T1000 (cell line): Measurements from ENCODE around the gene C19orf44.

Source experiments
- DNase-seq: peaks from one replicate; lab custom pipeline; 2025; ENCODE audit warnings: mixed read lengths; lab: John Stamatoyannopoulos, UW

Gene C19orf44

DNA sequence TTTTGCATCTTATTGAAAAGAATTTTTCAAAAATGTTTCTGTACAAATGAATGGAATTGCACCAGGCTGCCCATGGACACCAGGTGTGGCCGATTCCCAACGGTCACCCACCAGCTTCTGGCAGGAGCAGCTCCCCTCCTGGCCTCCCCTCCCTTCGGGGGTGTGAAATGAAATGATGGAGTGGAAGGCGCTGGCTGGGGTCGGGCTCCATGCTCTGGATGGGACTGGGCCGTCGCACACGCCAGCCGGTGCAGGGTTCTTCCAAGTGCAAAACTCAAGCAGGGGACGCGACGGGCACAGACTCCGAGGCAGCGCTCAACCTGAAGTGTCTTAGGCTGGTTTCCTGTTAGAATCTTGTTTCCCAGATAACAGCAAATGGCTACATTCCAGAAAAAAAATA is 21.9 kb downstream of the C19orf44 start:
- no peak for DNase-seq

DNA sequence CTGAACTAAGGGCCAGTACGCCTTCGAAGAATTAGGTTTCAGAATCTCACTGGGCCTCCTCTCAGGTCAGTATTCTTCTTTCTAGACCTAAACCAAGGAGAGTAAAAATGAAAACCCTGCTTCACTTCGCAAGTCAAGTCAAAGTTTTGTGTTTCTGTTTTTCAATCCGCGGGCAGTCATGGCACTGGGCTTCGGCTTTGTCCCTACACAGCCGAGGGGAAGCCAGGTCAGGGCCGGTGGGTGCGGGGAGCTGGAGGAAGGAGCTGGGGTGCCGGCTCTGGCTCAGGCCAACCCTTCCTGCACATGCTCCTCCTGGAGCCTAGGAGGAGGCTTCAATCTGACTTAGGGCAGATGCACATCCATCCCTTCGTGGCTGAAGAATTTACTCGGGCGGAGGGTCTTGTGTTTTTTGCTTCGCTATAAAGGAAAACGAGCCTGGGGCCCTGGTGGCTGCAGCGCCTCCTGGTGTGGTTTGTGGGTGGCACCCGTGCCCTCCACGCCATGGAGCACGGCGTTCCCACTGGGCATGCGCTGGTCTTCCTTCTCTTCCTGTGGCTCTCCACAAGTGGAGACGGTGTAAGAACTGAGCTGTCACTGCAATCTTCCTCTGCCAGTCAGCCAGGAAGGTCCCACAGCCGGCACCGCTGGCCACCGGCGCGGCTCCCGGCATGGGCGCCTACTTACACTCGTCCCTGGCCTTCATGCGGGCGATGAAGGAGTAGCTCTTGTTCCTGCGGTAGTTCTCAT is 22.5 kb downstream of the C19orf44 start:
- DNase-seq, result no peak

GRCh38 chr19:16519230-16519687 is 23.1 kb downstream of the C19orf44 start:
- DNase-seq, result no peak

- no peak for DNase-seq
Observed at GRCh38 chr19:16520074-16520973, 24.1 kb downstream of the C19orf44 start.

GRCh38 chr19:16520986-16521624 is 24.9 kb downstream of the C19orf44 start:
- no peak for DNase-seq

GRCh38 chr19:16521715-16522289 is 25.6 kb downstream of the C19orf44 start:
- DNase-seq, result no peak

GRCh38 chr19:16522559-16523377 is 26.6 kb downstream of the C19orf44 start:
- no peak for DNase-seq

GRCh38 chr19:16524991-16525734 is 29.0 kb downstream of the C19orf44 start:
- DNase-seq, result no peak

- no peak for DNase-seq
Observed at GRCh38 chr19:16525751-16526481, 29.7 kb downstream of the C19orf44 start.

GRCh38 chr19:16527334-16527935 is 31.2 kb downstream of the C19orf44 start:
- DNase-seq, result no peak

DNA sequence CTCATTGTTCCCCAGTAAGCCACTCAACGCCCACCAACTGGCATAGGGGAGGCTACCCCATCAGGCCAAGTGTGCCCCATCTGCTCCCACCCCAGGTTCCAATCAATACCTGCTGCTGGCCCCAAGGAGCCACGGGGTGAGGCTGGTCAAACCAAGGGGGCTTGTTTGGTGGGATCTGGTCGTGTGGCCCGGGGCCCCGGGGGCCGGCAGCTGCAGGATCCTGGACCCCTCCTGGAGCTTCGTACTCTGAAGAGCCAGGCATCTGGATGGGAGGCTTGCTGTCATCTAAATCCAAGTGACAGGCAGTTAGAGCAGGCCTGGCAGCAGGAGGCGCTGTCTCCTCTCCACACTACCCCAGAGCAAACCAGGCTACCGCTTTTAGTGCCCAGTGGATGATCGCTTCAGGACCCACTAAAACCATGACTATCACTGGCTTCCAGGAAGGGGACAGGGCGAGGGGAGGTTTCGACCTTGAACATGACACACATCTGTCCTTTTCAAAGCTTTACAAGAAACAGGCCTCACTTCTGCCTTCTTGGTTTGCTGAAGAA is 31.9 kb downstream of the C19orf44 start:
- DNase-seq, result no peak

DNA sequence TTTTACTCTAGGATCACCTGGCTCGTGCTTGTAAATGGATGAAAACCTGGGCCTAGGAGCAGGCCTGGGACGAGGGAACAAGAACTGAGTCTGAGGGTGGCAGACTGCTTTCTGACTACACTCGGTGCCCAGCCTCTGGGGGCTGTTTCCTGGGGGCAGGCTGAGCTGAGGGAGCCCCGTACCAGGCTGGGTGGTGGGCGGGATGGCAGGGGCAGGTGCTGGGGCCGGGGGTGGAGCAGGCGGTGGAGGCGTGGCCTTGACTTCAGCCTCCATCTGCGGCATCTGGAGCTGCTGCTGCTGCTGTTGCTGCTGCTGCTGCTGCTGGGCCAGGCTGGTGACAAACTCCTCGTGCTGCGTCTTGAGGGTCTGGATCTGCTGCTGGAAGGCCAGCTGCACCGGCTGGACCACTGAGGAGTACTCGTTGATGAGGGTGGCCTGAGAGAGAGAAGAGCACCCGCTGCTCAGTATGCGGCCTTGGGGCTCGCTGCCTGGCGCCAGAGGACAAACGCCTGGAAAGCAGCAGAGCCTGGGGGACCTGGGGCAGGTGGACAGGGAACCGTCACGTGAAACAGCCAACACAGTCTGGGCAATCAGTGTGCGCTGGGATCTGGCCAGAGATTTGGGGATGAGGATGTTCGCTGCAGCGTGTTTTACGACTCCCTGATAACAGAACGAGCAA is 33.4 kb downstream of the C19orf44 start:
- DNase-seq, result no peak

DNA sequence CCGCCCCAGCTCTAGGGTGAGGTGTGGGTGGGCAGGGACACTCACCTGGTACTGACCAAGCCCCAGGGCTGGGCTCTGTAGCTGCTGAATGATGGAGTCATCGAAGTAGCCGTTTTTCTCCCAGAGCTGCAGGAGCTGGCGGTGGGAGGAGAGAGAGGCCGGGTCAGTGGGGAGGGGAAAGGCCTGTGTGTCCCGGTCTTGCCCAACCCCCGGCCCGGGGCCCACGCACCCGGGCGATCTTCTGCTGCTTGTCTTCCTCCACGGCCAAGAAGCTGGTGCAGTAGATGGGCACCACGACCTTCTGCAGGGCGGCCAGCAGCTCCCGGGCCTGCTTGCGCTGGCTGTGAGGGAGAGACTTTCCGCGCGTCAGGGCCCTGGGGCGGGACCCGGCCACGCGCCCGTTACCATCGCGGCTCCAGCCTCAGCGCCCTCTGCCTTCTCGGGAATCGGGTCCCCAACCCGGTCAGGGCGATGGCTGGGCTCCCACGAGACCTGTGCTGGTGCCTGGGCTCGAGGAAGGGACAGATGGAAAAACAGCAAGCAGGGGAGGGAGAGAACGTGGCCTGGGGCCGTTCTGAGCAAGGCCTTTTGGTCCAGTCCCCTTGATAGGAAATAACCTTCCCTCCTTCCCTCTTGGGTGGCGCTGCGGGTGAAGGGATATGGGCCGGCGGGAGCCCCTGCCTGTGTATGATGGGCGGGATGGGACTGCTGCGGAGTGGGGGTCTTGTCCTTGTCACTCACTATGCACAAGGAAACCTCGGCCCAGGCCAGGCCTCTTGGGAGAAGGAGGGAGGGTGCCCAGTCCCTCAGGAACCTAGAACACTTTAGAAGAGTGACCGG is 34.6 kb downstream of the C19orf44 start:
- DNase-seq, result no peak

DNA sequence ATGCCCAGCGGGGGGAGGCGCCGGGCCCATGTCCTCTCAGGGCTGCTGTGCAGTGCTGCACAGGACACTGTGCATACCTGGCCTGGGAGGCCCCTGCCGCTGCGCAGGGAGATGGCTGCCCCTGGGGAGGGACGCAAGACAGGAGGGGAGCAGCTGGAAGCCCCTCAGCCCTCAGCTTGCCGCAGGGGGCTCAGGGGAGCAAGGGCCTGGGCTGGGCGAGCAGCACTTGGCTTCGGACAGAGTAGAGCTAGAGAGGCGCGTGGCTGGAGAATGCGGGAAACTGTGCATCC is 35.1 kb downstream of the C19orf44 start:
- no peak for DNase-seq

DNA sequence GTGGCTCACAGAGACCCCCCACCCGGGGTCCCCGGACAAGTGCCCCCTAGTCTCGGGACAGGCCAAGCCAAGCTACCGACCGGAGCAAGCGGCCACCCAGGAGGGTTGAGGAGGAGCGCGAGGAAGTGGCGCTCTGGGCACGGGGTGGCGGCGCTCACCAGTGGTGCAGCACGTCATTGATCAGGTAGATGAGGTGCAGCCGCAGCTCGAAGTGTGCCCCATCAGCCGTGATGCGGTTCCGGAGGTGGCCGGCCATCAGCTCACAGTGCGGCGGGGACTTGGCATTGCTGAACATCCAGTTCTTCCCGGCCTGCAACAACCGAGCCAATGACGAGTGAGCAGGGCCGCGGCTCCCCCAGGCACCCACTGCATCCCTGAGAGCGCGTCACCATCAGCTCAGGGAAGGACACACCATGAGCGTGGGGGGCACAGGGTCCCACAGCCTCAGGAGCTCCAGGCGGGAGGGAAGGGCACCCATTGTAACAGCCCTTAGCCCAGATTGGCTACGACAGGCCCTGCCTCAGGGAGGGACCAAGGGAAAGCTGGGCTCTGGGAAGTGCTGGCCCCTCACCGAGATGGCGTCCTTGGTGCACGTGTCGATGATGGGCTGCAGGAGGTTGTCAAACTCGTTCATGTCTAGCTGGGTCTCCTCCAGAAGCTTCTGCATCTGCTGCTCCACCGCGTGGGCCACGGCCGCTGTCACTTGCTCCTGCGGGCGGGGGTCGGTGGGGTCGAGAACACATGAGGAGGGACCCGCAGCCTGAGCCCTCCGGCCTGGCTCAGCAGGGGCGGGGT is 36.4 kb downstream of the C19orf44 start:
- DNase-seq, result no peak

DNA sequence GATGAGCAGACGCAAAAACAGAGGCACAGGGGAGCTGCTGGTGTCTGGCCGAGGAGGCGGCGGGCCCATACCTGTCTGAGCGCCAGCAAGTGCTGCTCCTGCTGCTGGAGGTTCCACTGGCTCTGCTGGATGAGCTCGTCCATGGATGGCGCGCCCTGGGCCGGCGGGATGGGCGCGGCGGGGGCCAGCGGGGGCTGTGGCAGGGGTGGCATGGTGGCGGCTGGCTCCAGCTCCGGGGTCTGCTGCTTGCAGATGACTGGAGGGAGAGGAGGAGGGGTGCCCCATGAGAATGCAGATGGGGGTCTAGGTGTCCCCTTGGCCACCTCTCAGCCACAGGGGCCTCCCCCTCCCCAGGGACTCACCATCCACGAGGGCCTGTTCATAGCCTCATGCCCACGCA is 39.2 kb downstream of the C19orf44 start:
- no peak for DNase-seq

DNA sequence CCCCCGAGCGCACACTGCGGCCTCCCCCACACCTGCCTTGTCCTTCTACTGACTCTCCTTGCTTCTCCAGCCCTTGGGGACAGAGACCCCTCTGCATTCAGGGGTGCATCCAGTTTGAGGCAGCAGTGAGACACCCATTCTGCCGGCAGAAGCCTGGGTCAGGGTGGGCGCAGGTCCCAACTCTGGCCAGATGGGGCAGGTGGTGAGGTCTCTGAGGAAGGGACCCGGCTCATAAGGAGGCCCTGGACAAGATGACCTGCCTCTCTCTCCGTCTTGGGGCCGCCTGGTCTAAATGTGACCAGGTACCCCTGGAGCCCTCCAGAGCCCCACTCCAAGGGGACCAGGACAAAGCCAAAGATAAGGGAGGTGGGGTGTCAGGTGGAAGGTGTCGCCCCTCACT is 39.9 kb downstream of the C19orf44 start:
- no peak for DNase-seq
